G401 (cell line): ENCODE data around the gene FOXN3. TPM values are rescaled to one million over a fixed set of nuclear protein-coding genes. Genes with fewer than 3 reads are reported as not detected.

ENCODE experiments used
- DNase-seq: peaks from one replicate; pipeline ENCODE4 v3.0.0-alpha.2; 2015; ENCODE audit warnings: low spot score
- in situ Hi-C: cut with HindIII; loops from 2 replicates; pipeline ENCODE4 v1.10.0; 2016; ENCODE audit warnings: low sequenced_read_pairs, mixed read lengths
- total RNA-seq: library from RNA; depleted of rRNA; stranded (reverse); fragments of >200 nt; shearing (Covaris generic); gene quantifications from 2 replicates; pipeline ENCODE4 v1.2.3, GENCODE V29; 2014

Gene FOXN3
- total RNA-seq, 1 experiment from 2014 or later = 7.6 TPM

DNA sequence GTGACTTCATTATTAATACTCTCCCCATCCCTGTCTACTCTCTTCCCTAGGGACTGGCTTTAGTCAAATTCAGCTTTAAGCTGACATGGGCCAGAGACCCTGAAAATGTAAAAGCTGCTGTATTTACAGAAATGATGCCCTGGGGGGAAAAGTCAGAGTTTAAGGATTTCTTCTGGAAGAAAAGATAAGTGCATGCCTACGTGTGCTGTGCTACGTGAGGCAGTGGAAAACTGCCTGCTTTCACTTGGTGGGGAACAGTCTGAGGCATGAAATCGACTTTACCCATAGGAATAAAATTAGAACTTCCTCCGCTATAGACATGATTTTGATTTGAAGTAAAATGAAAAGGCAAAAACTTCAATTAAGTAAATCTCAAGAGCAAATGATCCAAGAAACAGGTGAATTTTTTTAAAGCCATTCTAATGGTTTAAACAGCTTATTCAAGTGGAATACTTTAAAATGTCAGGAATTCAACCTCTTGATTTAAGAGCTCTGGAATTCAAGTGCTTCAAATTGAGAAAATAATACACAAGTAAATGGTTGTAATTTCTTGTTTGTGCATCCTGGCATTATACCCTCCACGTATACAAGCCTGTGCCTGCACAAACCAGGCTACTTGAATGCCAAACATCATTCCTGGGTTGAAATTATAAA lies 168.5 kb downstream of the FOXN3 start:
- in situ Hi-C loops = no loop called here
- DNase-seq = peak; percentile 36

DNA sequence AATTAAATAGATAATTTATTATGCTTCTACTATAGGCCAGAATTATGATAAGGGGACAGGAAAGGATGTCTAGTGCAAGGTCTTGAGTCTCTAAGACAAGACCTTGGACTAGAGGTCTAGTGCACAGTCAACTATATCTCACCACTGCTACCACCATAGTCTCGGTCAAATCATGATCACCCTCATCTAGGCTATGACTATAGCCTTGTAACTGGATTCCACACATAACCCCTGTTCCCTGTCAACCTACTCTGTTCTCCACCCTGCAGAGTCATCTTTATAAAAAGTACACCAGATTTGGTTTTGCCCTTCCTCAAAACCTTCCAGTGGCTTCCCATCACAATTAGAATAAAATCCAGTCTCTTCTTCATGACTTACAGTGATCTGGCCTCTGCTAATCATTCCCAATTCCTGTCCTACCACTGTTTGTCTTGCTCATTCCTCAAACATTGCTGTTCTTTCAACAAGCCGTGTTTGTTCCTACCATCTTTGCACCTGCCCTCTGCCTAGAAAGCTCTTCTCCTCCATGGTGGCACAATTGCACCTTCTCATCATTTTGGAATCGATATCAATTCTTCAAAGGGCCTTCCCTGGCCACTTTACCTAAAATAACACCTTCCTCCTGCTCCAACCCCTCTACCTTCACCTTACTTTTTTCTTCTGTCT lies 169.4 kb downstream of the FOXN3 start:
- no peak for DNase-seq
- in situ Hi-C loops = no loop called here

DNA sequence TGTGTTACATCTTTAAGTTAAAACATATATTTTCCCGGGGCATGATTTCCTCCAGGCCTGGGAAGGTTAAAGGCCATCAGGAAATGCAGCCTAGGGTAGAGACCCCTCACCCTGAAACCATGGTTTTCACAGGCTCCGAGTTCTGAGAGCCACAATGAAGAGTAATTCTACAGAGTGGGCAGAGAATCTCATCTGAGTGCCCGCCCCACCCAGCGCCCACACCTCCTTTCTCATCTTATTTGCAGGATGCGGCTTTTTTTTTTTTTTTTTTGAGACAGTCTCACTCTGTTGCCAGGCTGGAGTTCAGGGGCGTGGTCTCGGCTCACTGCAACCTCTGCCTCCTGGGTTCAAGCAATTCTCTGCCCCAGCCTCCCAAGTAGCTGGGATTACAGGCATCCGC lies 170.7 kb downstream of the FOXN3 start:
- DNase-seq = no peak
- in situ Hi-C loops = no loop called here

DNA sequence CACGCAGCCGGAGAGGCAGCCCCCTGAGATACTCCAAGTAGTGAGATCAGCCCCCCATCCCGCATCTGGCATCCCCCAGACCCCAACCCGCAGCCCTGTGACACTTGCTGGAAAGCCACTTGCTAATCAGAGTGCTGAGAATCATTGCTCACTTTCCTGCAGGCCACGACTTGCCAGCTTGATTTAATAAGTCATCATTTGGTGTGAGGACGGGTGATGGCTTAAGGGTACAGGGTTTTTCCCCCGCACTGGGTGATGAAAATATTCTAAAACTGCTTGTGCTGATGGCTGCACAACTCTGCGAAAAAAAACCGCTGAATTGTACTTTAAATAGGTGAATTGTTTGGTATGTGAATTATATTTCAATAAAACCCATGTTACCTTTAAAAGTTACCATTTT lies 171.2 kb downstream of the FOXN3 start:
- in situ Hi-C loops = no loop called here
- no peak for DNase-seq

DNA sequence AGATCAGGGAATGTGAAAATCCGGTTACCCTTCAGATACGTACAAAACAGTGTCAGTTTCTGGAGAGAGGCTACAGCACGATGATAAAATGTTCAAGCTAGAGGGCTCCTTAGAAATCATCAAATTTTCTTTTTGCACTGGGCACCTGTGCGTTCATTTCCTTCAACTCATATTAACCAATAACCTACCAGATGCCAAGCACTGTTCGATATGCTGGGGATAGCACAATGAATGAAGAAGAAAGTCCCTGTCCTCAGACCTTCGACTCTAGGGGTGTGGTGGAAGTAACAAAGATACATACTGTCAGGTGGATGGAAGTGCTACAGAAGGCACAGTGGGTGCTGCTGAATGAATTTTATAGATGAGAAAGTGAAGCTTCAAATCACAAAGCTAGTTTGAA lies 172.3 kb downstream of the FOXN3 start:
- in situ Hi-C loops = no loop called here
- DNase-seq = peak; percentile 54

DNA sequence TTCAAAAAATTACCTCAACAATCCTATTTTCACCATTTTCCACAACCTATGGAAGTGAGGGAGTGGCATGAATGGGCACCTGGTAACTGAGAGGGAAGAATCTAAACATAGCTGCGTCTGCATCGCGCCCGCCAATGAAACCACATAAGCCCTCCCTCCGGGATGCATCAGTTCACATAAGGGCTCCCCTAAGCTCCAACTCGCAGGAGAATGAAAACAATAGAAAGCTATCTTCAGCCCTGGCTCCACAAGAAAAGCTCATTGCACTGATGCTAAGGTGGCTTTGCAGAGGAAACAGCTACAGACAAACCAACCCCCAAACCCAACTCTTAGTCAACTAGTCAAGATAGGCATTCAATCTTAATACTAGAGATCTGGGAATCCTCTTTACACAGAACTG lies 173.3 kb downstream of the FOXN3 start:
- in situ Hi-C loops = no loop called here
- DNase-seq = peak; percentile 67

DNA sequence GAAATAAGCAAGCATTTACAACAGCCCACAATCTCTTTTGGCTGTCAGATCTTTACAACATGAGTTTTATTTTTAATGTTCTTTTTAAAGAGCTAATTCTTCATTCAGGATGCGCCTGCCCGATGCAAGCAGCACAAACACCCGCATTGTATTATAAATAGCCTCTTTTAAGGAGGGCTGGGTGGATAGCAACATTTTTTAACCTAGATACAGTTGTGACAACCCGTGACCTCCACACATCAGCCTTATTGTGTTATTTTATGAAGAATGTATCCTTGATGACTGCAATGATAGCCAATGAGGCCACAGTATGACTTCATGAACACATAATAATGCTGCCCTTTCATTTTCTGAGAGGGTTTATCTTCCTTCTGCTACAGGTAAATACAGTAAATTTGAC lies 173.7 kb downstream of the FOXN3 start:
- in situ Hi-C loops = no loop called here
- no peak for DNase-seq

DNA sequence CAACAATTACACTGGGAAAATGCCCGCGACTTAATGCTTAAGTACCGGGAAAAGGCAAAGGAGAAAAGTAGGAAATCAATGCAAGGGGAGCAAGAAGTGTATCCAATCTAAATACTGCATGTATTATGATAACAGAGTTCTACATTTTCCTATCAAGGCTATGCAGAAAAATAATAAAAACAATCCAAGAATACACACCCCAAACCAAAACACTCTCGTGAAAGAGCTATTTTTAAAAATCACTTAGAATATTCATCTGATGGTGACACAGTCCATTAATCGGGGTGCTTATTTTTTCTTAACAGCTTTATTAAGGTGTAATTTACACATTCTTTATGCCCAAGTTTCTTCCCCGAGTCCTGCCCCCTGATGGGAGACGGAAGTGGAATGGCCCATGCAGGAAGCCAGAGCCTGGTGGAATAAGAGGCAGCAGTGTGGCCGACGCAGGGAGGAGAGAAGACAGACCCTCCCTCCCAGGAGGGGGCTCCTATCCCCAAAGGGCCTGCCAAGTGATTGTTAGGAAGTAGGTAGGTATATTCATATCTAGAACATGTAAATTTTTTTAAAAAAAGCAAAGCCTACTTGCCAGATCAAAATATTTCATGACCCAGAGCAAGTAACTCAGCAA lies 174.3 kb downstream of the FOXN3 start:
- in situ Hi-C loops = no loop called here
- DNase-seq = no peak

DNA sequence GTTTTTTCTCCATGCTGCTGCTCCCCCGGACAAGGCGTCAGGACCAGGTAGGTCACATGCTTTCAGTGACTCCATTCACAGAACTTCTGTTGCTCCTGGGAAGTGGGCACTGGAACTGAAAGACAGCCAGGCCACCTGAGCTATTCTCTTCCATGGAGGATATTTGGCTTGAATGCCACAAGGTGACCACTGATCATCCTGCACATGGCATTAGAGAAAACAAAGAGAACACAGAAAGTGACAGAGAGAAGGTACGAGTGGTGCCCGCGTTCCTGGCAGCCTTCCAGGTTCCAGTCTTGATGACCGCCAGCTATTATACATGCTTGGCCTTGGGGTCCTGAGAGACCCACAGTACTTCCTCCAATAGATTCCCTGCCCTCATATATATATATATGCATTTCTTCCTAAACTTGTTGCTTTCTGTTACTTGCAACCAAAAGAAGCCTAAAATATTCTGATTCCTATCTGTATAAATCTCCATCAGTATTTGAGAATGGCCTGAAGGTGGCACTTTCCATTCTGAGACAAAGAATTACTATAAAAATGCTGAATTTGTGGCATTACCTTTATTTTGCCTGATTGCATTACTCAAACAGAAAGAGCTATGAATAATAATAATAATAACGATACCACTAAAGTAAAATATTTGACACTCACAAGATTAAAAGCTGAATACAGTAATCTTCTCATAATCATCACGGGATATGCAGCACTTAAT lies 174.9 kb downstream of the FOXN3 start:
- in situ Hi-C loops = no loop called here
- DNase-seq = no peak

DNA sequence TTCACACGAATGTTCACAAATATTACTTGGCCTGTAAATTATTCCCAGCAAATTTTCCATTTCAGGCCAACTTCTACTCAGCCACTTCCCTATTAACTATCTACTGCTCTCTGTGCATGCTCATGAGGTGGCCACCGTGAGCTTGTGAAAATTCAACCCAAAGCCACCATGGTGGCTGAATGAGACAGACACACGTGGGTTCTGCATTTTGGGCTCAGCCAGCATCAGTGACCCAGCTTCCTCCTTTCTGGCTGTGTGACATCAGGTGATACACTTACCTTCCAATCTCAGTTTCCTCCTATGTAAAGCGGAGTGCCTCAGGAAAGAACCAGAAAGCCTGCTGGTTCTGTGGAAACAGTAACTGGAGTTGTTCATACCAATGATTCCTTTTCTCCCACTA lies 175.8 kb downstream of the FOXN3 start:
- in situ Hi-C loops = no loop called here

DNA sequence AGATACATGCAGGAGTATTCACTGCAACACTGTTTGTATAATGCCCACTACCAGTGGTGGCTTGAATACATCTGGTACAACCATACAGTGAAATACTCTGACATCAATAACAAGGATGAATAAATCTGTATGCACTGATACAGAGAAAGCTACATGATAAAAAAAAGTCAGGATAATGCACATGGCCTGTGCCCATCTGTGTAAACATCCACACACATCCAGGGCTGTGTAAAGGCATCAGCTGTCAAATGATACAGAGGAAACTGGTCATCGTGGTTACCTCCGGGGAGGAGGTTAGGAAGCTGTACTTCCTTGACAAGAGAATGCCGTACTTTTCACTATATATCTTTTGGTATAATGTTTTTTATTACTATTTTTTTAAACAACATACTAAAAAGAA lies 176.6 kb downstream of the FOXN3 start:
- in situ Hi-C loops = no loop called here
- no peak for DNase-seq

More for the DNA sequence above, 175.8 kb downstream of the FOXN3 start:
- no peak for DNase-seq

DNA sequence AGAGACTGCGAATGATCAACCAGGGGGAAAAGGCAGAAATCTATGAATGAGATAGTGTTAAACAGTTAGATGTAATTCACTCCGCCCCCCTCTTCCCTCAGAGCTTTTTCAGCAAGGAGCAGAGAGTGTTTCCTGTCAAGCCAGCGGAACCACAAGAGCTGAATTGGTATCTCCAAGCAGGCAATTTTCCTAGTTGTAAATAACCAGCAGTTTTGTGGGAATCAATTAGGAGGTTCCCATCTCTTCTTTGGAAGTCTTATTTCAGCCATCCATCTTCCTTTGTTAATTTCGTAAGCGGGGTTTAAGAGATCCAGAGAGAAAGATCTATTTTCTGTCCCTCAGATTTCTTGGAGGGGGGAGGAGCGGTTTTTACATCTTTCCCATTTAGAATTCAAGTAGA lies 178.0 kb downstream of the FOXN3 start:
- no peak for DNase-seq
- in situ Hi-C loops = no loop called here

DNA sequence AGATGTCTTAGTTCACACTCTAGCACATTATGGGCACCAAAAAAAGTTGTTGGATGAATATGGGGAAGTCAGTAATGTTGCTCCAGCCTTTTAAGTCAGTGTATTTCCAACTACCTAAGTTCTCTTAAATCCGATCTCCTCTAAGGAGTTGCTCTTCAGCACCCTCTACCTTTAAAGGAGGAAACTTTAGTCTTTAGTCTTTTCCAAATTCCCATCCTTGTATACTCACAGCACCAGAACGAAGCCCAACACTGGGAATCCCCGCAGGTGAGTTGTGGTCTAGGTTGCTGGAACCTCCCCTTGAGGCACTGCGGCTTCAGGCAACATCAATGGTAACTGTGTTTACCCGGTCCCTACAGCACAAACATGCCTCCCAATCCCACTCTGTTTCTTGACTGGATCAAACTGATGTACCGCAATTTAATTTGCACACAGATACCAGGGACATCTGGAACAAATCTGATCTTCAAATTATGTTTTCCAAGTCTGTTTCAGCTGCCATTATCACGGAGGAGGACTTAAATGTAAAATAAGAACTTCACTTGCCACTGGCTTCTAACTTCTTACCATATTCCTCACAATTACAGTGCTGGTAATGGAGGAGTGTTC lies 179.0 kb downstream of the FOXN3 start:
- in situ Hi-C loops = no loop called here
- peak; percentile 65 for DNase-seq

DNA sequence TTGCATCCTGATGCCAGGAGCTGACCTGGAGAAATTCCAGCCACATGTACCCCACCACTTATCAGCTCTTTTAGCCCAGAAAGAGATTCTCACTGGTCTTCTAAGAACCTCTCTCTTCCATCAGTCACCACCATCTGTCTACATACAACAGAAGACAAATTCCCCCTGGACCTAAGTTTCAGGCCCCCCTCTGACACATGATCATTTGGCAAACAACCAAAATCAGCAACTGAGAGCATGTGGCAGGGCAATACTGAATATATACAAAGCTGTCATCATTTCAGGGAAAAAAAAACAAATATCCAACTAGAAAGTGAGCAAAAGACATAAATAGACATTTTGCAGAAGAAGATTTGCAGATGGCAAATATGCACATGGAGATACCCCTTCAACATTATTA lies 180.2 kb downstream of the FOXN3 start:
- no peak for DNase-seq
- in situ Hi-C loops = no loop called here

DNA sequence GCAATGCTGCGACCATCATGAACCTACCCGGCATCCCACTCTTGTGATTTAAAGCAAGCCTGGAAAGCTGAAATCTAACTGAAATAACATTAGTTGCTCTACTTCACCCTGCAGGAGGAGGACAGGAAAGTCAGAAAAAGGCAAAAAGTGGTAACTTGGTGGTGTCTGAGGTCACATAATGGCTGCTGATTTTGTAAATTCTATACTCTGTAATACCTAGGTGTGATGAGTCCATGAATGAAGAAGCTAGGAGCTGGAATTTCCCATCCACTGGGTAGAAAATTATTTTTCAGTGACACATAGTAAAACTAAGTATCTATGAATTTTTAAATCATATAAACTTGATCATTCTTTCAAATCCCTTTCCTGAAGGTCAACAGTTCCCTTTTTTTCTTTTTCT lies 183.8 kb downstream of the FOXN3 start:
- in situ Hi-C loops = no loop called here
- DNase-seq = no peak

DNA sequence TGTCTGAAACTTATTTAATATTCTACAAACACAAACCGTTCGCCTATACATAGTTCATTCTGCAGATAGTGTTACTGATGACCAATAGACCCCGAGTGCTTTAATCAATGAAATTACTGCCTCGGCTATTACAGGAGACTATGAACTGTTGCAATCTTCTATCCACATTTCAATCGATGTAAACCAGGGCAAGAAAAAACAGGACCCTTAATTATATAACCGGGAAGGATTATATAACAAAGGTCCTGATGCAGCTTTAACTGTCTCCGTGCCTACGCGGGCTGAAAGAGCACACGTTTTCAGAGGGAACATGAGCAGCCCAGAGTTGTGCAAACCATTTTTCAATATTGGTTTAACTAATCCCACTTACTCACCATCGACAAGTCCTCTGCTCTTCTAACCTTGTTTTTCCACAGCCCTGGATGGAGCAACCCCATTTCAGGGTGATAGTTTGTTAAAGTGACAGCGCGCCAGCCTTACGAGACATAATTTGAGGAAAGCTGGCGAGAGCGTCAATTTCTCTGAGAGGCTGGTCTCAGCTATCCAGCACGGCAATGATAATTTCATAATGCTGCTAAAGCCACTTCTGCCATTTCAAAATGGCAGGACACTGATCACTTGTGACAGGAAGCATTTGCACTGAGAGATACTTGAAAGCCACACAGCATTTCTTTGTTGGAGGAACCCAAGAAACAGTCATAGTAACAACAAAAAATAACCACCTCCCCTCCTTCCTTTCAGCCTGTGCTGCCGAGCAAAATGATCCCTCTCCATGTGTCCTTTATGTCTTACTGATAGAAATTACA lies 184.6 kb downstream of the FOXN3 start:
- DNase-seq = peak; percentile 61
- in situ Hi-C loops = no loop called here

DNA sequence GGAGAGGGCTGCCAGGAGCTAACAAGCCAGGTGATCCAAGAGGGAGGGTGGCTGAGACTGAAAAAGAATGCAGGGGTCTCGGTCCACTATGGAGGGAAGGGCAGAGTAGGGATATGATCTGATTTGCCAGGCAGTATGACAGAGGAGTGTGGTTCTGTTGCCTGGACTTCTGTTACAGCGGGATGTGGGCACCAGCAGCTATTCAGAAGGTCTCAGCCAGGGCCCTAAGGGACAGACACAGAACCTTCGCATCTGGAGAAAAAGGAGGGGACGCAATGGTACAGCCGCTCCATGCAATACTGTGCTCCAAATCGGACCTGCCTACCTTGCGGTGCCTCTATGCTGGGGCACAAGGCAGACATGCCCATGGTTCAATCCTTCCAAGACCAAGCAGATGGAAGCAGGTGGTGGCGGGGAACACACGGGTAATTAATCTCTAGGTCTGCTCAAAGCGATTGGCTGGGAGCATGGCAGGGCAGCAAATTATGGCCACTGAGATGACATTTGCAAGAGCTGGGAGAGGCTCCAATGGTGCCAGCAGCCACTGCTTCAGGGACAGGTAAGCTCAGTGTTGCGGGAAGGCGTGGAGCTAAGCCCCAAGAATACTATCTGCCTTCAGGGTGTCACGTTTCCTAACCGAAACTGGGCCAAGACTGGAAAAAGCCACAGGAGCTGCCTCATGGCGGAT lies 185.5 kb downstream of the FOXN3 start:
- in situ Hi-C loops = no loop called here

DNA sequence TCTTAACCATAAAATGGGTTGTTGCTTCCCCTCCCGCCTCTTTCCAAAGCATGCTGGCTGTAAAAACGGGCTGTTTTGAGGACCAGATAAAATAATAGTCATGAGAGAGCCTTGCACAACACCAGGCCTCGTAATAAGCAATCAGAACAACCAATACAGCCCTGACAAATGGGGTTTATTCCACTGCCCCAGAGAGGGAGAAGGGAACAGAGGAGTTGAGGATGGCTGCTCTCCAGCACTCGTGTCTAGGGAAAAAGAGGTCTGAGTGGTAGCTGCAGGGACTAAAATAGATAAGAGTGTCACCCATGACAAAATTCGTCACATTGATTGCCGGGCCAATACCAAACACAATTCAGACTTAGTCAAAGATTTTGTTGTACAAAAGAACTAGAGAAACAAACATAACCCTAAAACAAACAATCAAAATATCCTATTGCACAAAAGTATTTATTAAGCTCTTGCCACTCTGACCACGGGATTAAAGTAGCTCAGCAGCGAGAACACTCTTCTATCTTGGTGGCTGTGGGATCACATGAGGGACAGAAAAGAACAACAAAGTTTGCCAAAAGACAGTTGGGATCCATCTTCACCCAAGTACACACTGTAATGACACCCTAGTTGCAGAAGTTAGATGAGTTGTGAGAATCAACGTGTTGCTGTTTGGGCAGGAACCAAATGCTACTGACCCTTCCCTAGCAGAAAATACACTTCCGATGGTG lies 188.0 kb downstream of the FOXN3 start:
- in situ Hi-C loops = no loop called here
- DNase-seq = peak; percentile 47

More for the DNA sequence above, 185.5 kb downstream of the FOXN3 start:
- peak; percentile 95 for DNase-seq
